Fibroblast of lung (primary cell): ENCODE data around the gene KLHL5. TPM values are rescaled to one million over a fixed set of nuclear protein-coding genes. Genes with fewer than 3 reads are reported as not detected.

Experiments
- DNase-seq, 2 donors: peaks; one replicate each; pipeline versions ENCODE4 v3.0.0 to v3.0.0-alpha.2; 2010; ENCODE audit warnings: low read depth in 2 of 2
- H2AFZ ChIP-seq: 2 replicates; pipeline ENCODE4 v1.5.1; 2012; ENCODE audit warnings: low read length, control low read depth, inconsistent platforms
- H3K27ac ChIP-seq: 2 replicates; pipeline ENCODE4 v1.5.1; 2011; ENCODE audit warnings: low read length, control low read depth; ENCODE audit not compliant: insufficient read depth
- H3K27me3 ChIP-seq: 2 replicates; pipeline ENCODE4 v1.5.1; 2011; ENCODE audit warnings: mild to moderate bottlenecking, low read length; ENCODE audit not compliant: control insufficient read depth, insufficient read depth
- H3K36me3 ChIP-seq: 2 replicates; pipeline ENCODE4 v1.5.1; 2011; ENCODE audit warnings: low read length; ENCODE audit not compliant: control insufficient read depth, insufficient read depth
- H3K4me1 ChIP-seq: 2 replicates; pipeline ENCODE4 v1.5.1; 2011; ENCODE audit warnings: low read length; ENCODE audit not compliant: control insufficient read depth, insufficient read depth; ENCODE audit errors: extremely low read depth
- H3K4me2 ChIP-seq: 2 replicates; pipeline ENCODE4 v1.5.1; 2011; ENCODE audit warnings: low read length, control low read depth; ENCODE audit not compliant: insufficient read depth; ENCODE audit errors: extremely low read depth
- H3K4me3 ChIP-seq, 4 experiments: fragments of 200-600 bp in 1 of 4; sonication (generic) in 1 of 4; replicated peaks in 1 of 4; 2 replicates each; pipeline ENCODE4 v1.5.1; 2011 to 2016; ENCODE audit warnings: low read length in 4 of 4, low read depth in 3 of 4, mild to moderate bottlenecking in 3 of 4, control low read depth in 2 of 4, inconsistent platforms in 1 of 4, mixed read lengths in 1 of 4; ENCODE audit not compliant: insufficient read depth in 1 of 4; ENCODE audit errors: control extremely low read depth in 1 of 4
- H3K79me2 ChIP-seq: 2 replicates; pipeline ENCODE4 v1.5.1; 2012; ENCODE audit warnings: mild to moderate bottlenecking, low read length, inconsistent platforms; ENCODE audit not compliant: control insufficient read depth, insufficient read depth
- H3K9ac ChIP-seq: 2 replicates; pipeline ENCODE4 v1.5.1; 2011; ENCODE audit warnings: mild to moderate bottlenecking, low read length, control low read depth; ENCODE audit not compliant: insufficient read depth
- H3K9me3 ChIP-seq: 2 replicates; pipeline ENCODE4 v1.5.1; 2012; ENCODE audit warnings: low read depth, low read length; ENCODE audit not compliant: control insufficient read depth, insufficient read depth
- H4K20me1 ChIP-seq: 2 replicates; pipeline ENCODE4 v1.5.1; 2011; ENCODE audit warnings: low read length; ENCODE audit not compliant: control insufficient read depth, insufficient read depth; ENCODE audit errors: extremely low read depth
- EZH2 ChIP-seq: IDR thresholded peaks from 2 replicates; pipeline ENCODE4 v1.5.1; 2012; ENCODE audit warnings: low read length, control low read depth, mild to moderate bottlenecking; ENCODE audit errors: missing control alignments
- polyA plus RNA-seq, 2 donors: library from polyadenylated mRNA; depleted of rRNA in 1 of 2; stranded (reverse) in 1 of 2; unstranded in 1 of 2; fragments of >200 nt; gene quantifications; 2 replicates each; pipeline ENCODE4 v1.2.1, GENCODE V29; 2011 to 2012; ENCODE audit warnings: missing spikeins in 1 of 2
- total RNA-seq: library from RNA; depleted of rRNA; stranded (reverse); fragments of >200 nt; gene quantifications from 2 replicates; pipeline ENCODE4 v1.2.1, GENCODE V29; 2014
- TF ChIP-seq, protein P1 (sequence below), 2 donors: IDR thresholded peaks in 1 of 2; conservative IDR thresholded peaks in 1 of 2; 1 replicate in 1 of 2; 2 replicates in 1 of 2; pipeline ENCODE4 v1.5.1; 2011 to 2012; ENCODE audit warnings: low read length in 2 of 2, control low read depth in 1 of 2, inconsistent platforms in 1 of 2, low read depth in 1 of 2, mild to moderate bottlenecking in 1 of 2

KLHL5 gene
- total and polyA plus RNA-seq, 2 donors (not counting 1 experiment from before 2014, with no cell fraction given), result 88.3 to 120 TPM

DNA sequence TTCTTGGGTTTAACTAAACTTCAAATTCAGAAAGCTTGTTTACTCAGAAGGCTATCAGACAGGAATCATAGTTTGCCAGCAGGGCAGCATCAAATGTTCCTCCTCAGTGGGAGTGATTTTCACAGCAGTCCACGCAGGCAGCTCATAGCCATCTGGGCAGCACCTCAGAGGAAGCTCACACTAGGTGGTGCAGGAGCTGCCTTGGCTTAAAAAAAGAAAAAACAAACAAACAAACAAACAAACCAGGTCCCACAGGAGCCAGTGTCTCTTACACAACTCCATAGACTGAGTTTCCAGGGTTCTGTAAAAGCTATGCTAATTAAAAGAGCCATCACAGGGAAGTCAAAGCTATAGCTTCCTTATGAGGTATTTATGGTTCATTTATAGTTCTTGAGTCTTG lies 10.5 kb upstream of the KLHL5 start:
- Histone ChIP-seq H3K27ac (no peak overlapping the region), H3K4me3 (no peak overlapping the region), H3K9ac (no peak overlapping the region), H3K27me3 (no peaks in the 10 kb centered on the region), H3K4me1 (no peaks in the 10 kb centered on the region), H4K20me1 (no peaks in the 10 kb centered on the region), H3K9me3 (no peaks in the 10 kb centered on the region), H2AFZ (no peak overlapping the region), H3K79me2 (peaks cover 15% of the 10 kb centered on the region), H3K36me3 (no peaks in the 10 kb centered on the region), H3K4me2 (no peak overlapping the region)
- no peak for DNase-seq
- TF ChIP-seq, protein P1, sequence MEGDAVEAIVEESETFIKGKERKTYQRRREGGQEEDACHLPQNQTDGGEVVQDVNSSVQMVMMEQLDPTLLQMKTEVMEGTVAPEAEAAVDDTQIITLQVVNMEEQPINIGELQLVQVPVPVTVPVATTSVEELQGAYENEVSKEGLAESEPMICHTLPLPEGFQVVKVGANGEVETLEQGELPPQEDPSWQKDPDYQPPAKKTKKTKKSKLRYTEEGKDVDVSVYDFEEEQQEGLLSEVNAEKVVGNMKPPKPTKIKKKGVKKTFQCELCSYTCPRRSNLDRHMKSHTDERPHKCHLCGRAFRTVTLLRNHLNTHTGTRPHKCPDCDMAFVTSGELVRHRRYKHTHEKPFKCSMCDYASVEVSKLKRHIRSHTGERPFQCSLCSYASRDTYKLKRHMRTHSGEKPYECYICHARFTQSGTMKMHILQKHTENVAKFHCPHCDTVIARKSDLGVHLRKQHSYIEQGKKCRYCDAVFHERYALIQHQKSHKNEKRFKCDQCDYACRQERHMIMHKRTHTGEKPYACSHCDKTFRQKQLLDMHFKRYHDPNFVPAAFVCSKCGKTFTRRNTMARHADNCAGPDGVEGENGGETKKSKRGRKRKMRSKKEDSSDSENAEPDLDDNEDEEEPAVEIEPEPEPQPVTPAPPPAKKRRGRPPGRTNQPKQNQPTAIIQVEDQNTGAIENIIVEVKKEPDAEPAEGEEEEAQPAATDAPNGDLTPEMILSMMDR (conservative IDR thresholded peaks at IDR 0.05 in 1 of 2, IDR thresholded peaks at IDR 0.05 in 1 of 2; ENCODE audit: low read depth in 1 of 2, low read length in 2 of 2), result no peak
- TF ChIP-seq EZH2, result no peak

DNA sequence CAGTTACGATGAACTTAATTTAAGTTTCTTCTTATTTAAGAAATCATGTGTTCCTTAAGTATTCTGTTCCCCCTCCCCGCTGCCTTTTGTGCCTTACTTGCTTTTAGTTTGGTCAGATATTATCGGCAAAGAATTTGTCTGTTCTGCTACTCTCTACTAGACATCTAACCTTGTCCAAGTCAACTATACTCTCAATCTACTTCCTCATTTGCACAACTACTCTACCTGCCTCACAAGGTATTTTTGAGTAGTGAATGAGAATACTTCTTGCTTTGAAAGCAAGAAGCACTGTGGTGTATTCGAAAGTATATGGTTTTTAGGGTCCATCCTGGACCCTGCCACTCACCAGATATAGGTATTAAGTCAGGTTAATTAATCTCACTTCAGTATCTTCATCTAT lies 8.0 kb upstream of the KLHL5 start:
- DNase-seq, result no peak
- no peak overlapping the region for H3K4me2 ChIP-seq
- no peak overlapping the region for H2AFZ ChIP-seq
- H3K9ac ChIP-seq, result no peak overlapping the region
- H3K27ac ChIP-seq, result no peak overlapping the region
- H3K36me3 ChIP-seq, result no peaks in the 10 kb centered on the region
- no peak for TF ChIP-seq EZH2
- TF ChIP-seq, protein P1 (conservative IDR thresholded peaks at IDR 0.05 in 1 of 2, IDR thresholded peaks at IDR 0.05 in 1 of 2; ENCODE audit: low read depth in 1 of 2, low read length in 2 of 2), result no peak
- no peaks in the 10 kb centered on the region for H3K9me3 ChIP-seq
- H3K4me1 ChIP-seq, result no peaks in the 10 kb centered on the region
- peaks cover 9% of the 10 kb centered on the region for H3K79me2 ChIP-seq
- no peaks in the 10 kb centered on the region for H4K20me1 ChIP-seq
- no peak overlapping the region for H3K4me3 ChIP-seq
- H3K27me3 ChIP-seq, result no peaks in the 10 kb centered on the region

DNA sequence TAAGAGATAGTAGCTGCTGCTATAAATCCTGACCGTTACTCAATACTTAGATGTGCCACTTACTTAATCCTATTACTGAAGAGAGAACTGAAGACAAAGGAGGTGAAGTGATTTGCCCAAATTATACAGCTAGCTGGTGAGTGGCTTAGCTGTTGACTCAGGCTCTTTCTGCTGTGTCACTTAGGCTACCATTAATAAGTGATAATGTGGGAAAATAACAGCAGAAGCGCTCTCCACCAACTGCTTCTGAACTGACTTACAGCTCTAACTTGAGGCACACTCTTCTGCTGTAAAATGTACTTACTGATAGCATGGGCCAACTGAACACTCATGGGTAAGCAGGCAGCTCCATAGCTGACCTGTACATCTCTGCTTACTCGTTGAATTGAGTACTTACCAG lies 7.5 kb upstream of the KLHL5 start:
- Histone ChIP-seq H3K27ac (no peak overlapping the region), H3K4me2 (no peak overlapping the region), H4K20me1 (no peaks in the 10 kb centered on the region), H3K4me1 (no peaks in the 10 kb centered on the region), H3K9me3 (no peaks in the 10 kb centered on the region), H3K4me3 (no peak overlapping the region), H2AFZ (no peak overlapping the region), H3K9ac (no peak overlapping the region), H3K27me3 (no peaks in the 10 kb centered on the region), H3K79me2 (peaks cover 6% of the 10 kb centered on the region), H3K36me3 (no peaks in the 10 kb centered on the region)
- TF ChIP-seq EZH2, result no peak
- TF ChIP-seq, protein P1 (conservative IDR thresholded peaks at IDR 0.05 in 1 of 2, IDR thresholded peaks at IDR 0.05 in 1 of 2; ENCODE audit: low read depth in 1 of 2, low read length in 2 of 2), result no peak
- DNase-seq, result no peak
